Measurements from ENCODE around the gene SLC9A9. TPM values are rescaled to one million over a fixed set of nuclear protein-coding genes. Genes with fewer than 3 reads are reported as not detected.

Gene SLC9A9
- total RNA-seq, 1 experiment from 2014 or later = 1.4 TPM

GRCh38 chr3:143830786-143831185 is 17.5 kb downstream of the SLC9A9 start:
- Histone ChIP-seq H3K9me3 (ENCODE audit: low read depth, low read length, poor library complexity, severe bottlenecking) (no peaks in the 10 kb centered on the region), H3K27me3 (replicated peaks; ENCODE audit: insufficient read depth, low read depth, low read length, poor library complexity) (no peaks in the 10 kb centered on the region), H3K27ac (ENCODE audit: low read depth, low read length, poor library complexity, severe bottlenecking) (no peak overlapping the region), H3K4me1 (ENCODE audit: insufficient read depth, low read length, poor library complexity, severe bottlenecking) (no peaks in the 10 kb centered on the region), H3K36me3 (ENCODE audit: insufficient read depth, low read length, poor library complexity, severe bottlenecking) (no peaks in the 10 kb centered on the region), H3K4me3 (ENCODE audit: low read depth, low read length, poor library complexity, severe bottlenecking) (no peak overlapping the region)
- POLR2A ChIA-PET (ENCODE audit: low non-redundant PET) = no interaction called here
- intact Hi-C loops (cut with micrococcal nuclease; ENCODE audit: unreplicated experiment) = no loop called here
- CTCF ChIA-PET = no interaction called here
- TF ChIP-seq EZH2 (IDR thresholded peaks at IDR 0.05; ENCODE audit: borderline replicate concordance, low read depth, low read length, poor library complexity, severe bottlenecking) (no peak), CTCF (conservative IDR thresholded peaks at IDR 0.05; ENCODE audit: low read depth, low read length) (no peak)
- no peak for DNase-seq (ENCODE audit: low spot score)
- BruUV-seq (replicated peaks) = no TSS peak

- H3K36me3 ChIP-seq (ENCODE audit: insufficient read depth, low read length, poor library complexity, severe bottlenecking) = no peaks in the 10 kb centered on the region
- DNase-seq (ENCODE audit: low spot score) = no peak
- BruUV-seq (replicated peaks) = no TSS peak
- intact Hi-C loops (cut with micrococcal nuclease; ENCODE audit: unreplicated experiment) = no loop called here
- H3K4me3 ChIP-seq (ENCODE audit: low read depth, low read length, poor library complexity, severe bottlenecking) = no peak overlapping the region
- H3K4me1 ChIP-seq (ENCODE audit: insufficient read depth, low read length, poor library complexity, severe bottlenecking) = no peaks in the 10 kb centered on the region
- H3K9me3 ChIP-seq (ENCODE audit: low read depth, low read length, poor library complexity, severe bottlenecking) = no peaks in the 10 kb centered on the region
- CTCF ChIA-PET = no interaction called here
- no peak for TF ChIP-seq CTCF (conservative IDR thresholded peaks at IDR 0.05; ENCODE audit: low read depth, low read length)
- TF ChIP-seq EZH2 (IDR thresholded peaks at IDR 0.05; ENCODE audit: borderline replicate concordance, low read depth, low read length, poor library complexity, severe bottlenecking) = no peak
- H3K27me3 ChIP-seq (replicated peaks; ENCODE audit: insufficient read depth, low read depth, low read length, poor library complexity) = no peaks in the 10 kb centered on the region
- no peak overlapping the region for H3K27ac ChIP-seq (ENCODE audit: low read depth, low read length, poor library complexity, severe bottlenecking)
- POLR2A ChIA-PET (ENCODE audit: low non-redundant PET) = no interaction called here
Measured at GRCh38 chr3:143830063-143830462, 18.2 kb downstream of the SLC9A9 start.

- H3K9me3 ChIP-seq (ENCODE audit: low read depth, low read length, poor library complexity, severe bottlenecking) = no peaks in the 10 kb centered on the region
- intact Hi-C loops (cut with micrococcal nuclease; ENCODE audit: unreplicated experiment) = no loop called here
- H3K27me3 ChIP-seq (replicated peaks; ENCODE audit: insufficient read depth, low read depth, low read length, poor library complexity) = no peaks in the 10 kb centered on the region
- no TSS peak for BruUV-seq (replicated peaks)
- H3K36me3 ChIP-seq (ENCODE audit: insufficient read depth, low read length, poor library complexity, severe bottlenecking) = no peaks in the 10 kb centered on the region
- TF ChIP-seq CTCF (conservative IDR thresholded peaks at IDR 0.05; ENCODE audit: low read depth, low read length) (no peak), EZH2 (IDR thresholded peaks at IDR 0.05; ENCODE audit: borderline replicate concordance, low read depth, low read length, poor library complexity, severe bottlenecking) (no peak)
- no peak overlapping the region for H3K27ac ChIP-seq (ENCODE audit: low read depth, low read length, poor library complexity, severe bottlenecking)
- no peak overlapping the region for H3K4me3 ChIP-seq (ENCODE audit: low read depth, low read length, poor library complexity, severe bottlenecking)
- no peaks in the 10 kb centered on the region for H3K4me1 ChIP-seq (ENCODE audit: insufficient read depth, low read length, poor library complexity, severe bottlenecking)
- POLR2A ChIA-PET (ENCODE audit: low non-redundant PET) = no interaction called here
- CTCF ChIA-PET = no interaction called here
- DNase-seq (ENCODE audit: low spot score) = no peak
Measured at GRCh38 chr3:143827425-143827824, 20.8 kb downstream of the SLC9A9 start.
